Neutrophil (primary cell): ENCODE results near the gene MTOR.

Experiments used
- H3K27ac ChIP-seq: fragments of 200-600 bp; sonication (generic); 2 replicates; pipeline ENCODE4 v1.5.1; 2016; ENCODE audit warnings: mild to moderate bottlenecking, moderate library complexity
- H3K27me3 ChIP-seq: fragments of 200-600 bp; sonication (generic); 2 replicates; pipeline ENCODE4 v1.6.0; 2016; ENCODE audit warnings: mild to moderate bottlenecking
- H3K36me3 ChIP-seq: fragments of 200-600 bp; sonication (generic); 2 replicates; pipeline ENCODE4 v1.5.1; 2017
- H3K4me1 ChIP-seq, 2 experiments: fragments of 200-600 bp in 1 of 2; sonication (generic) in 1 of 2; 1 replicate in 1 of 2; 2 replicates in 1 of 2; pipeline versions ENCODE4 v1.5.1 to v1.6.1; 2013 to 2016; ENCODE audit warnings: low read depth in 1 of 2, low read length in 1 of 2, mild to moderate bottlenecking in 1 of 2, moderate library complexity in 1 of 2; ENCODE audit not compliant: control insufficient read depth in 1 of 2, insufficient read depth in 1 of 2
- H3K4me3 ChIP-seq, 2 experiments: fragments of 200-600 bp in 1 of 2; sonication (generic) in 1 of 2; 1 replicate in 1 of 2; 2 replicates in 1 of 2; pipeline ENCODE4 v1.5.1; 2013 to 2016; ENCODE audit warnings: low read depth in 1 of 2, low read length in 1 of 2, mild to moderate bottlenecking in 1 of 2, moderate library complexity in 1 of 2
- H3K9me3 ChIP-seq: fragments of 200-600 bp; sonication (generic); 2 replicates; pipeline ENCODE4 v1.5.1; 2016
- CTCF ChIP-seq: fragments of 200-600 bp; sonication (generic); IDR thresholded peaks from 2 replicates; pipeline ENCODE4 v1.5.1; 2016; ENCODE audit warnings: antibody characterized with exemption

The MTOR gene

GRCh38 chr1:11059968-11060830 is 202.2 kb downstream of the MTOR start, which contains the start of gene SRM:
TSS of gene SRM (minus strand) at chr1:11060018. CDS start at chr1:11059943, 75 bp downstream.
- H3K9me3 ChIP-seq: no peaks in the 10 kb centered on the region
- peak; percentile 74 for TF ChIP-seq CTCF
- H3K4me1 ChIP-seq: peaks cover 17 to 19% of the 10 kb centered on the region in 2 experiments
- H3K36me3 ChIP-seq: peaks cover 10% of the 10 kb centered on the region
- peak within 1 kb of the TSS; percentile 11 for H3K27ac ChIP-seq
- H3K27me3 ChIP-seq: peaks cover 9% of the 10 kb centered on the region
- peak within 1 kb of the TSS; percentile 60 to 72 for H3K4me3 ChIP-seq

GRCh38 chr1:11059155-11059967 is 203.0 kb downstream of the MTOR start:
- no peaks in the 10 kb centered on the region for H3K9me3 ChIP-seq
- H3K27ac ChIP-seq: no peak overlapping the region
- H3K27me3 ChIP-seq: peaks cover 9% of the 10 kb centered on the region
- peaks cover 6% of the 10 kb centered on the region for H3K36me3 ChIP-seq
- H3K4me3 ChIP-seq: peak overlapping the region; percentile 60 to 62
- H3K4me1 ChIP-seq: peaks cover 17 to 19% of the 10 kb centered on the region in 2 experiments
- no peak for TF ChIP-seq CTCF

DNA sequence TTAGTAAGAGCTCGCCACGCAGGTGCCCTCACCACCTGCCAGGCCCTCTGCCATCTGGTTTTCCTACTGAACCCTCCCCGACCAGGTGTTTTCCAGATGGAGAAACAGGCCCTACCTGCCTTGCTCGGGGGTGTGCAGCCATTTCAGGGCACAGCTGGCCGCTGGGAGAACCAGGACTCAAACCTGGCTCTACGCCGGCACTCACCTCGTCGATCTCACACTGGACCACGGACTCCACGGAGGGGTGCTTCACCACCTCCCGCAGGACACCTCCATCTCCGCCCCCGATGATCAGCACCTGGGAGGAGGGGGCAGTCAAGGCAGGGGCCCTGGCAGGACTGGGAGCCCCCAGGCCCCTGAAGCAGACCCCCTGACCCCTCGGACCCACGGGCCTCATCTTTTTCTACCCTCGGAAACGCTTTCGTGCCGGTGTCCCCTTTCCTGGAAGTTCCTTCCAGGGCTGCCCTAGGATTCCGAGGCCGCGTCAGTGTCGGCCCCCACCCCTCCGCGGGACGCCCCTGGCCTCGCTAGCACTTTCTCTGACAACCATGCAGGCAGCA is 203.7 kb downstream of the MTOR start:
- Histone ChIP-seq H3K27ac (no peak overlapping the region), H3K4me3 (peak overlapping the region in 1 of 2 experiments; percentile 12), H3K27me3 (peaks cover 11% of the 10 kb centered on the region), H3K9me3 (no peaks in the 10 kb centered on the region), H3K36me3 (no peaks in the 10 kb centered on the region), H3K4me1 (peaks cover 17 to 19% of the 10 kb centered on the region in 2 experiments)
- no peak for TF ChIP-seq CTCF

- peaks cover 17 to 19% of the 10 kb centered on the region in 2 experiments for H3K4me1 ChIP-seq
- no peak overlapping the region for H3K27ac ChIP-seq
- H3K27me3 ChIP-seq: peaks cover 17% of the 10 kb centered on the region
- no peak for TF ChIP-seq CTCF
- H3K4me3 ChIP-seq: no peak overlapping the region
- no peaks in the 10 kb centered on the region for H3K36me3 ChIP-seq
- H3K9me3 ChIP-seq: no peaks in the 10 kb centered on the region
Observed at GRCh38 chr1:11058026-11058425, 204.3 kb downstream of the MTOR start.

- H3K4me1 ChIP-seq: peaks cover 19 to 20% of the 10 kb centered on the region in 2 experiments
- no peaks in the 10 kb centered on the region for H3K36me3 ChIP-seq
- no peak overlapping the region for H3K27ac ChIP-seq
- peaks cover 23% of the 10 kb centered on the region for H3K27me3 ChIP-seq
- H3K4me3 ChIP-seq: no peak overlapping the region
- no peaks in the 10 kb centered on the region for H3K9me3 ChIP-seq
- no peak for TF ChIP-seq CTCF
Observed at GRCh38 chr1:11057477-11057876, 204.9 kb downstream of the MTOR start.
